GM12892 (cell line): ENCODE results near the gene ARHGAP40.

Source experiments
- POLR2A ChIP-seq: IDR thresholded peaks from 2 replicates; pipeline ENCODE4 v1.6.1; 2011; ENCODE audit warnings: low read depth, low read length, control low read depth
- TAF1 ChIP-seq: IDR thresholded peaks from 2 replicates; pipeline ENCODE4 v1.6.1; 2011; ENCODE audit warnings: low read depth, mild to moderate bottlenecking, control low read depth, low read length, borderline replicate concordance

DNA sequence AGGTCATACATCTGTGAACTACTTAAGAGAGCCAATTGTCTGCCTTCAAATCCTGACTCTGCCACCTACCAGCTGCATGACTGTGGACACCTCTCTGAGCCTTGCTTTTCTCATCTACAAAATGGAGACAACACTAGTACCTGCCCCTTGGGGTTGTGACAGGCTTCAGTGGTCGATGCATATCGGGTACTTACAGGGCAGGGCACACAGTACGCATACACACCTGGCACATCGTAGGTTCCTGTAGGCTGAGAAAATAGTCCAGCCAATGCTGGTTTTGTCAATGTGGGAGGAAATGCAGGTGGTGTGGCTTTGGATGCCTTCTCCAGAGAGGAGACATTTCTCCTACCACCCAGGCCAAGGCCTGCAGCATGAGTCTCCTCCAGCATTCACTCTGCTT lies 18.3 kb upstream of the ARHGAP40 start:
- TF ChIP-seq POLR2A (no peak), TAF1 (no peak)
